HCT116 (cell line): ENCODE results near the gene MRPL1. TPM values are rescaled to one million over a fixed set of nuclear protein-coding genes. Genes with fewer than 3 reads are reported as not detected.

ENCODE experiments used
- ATAC-seq: fragments of 200-7000 bp; cut with Tn5 transposase; 2 replicates; pipeline ENCODE4 v1.9.1; 2020; ENCODE audit warnings: mild to moderate bottlenecking, moderate library complexity
- BruUV-seq: library from RNA; stranded (reverse); fragments of 400-500 nt; replicated peaks from 2 replicates; lab custom pipeline; 2021; lab: Mats Ljungman, UMichigan
- CTCF ChIA-PET: fragments of 300-600 bp; sonication (Branson Sonifier 250); formaldehyde crosslinking; loops from one replicate; lab custom pipeline; 2021; ENCODE audit warnings: antibody characterized with exemption; lab: Charles Lee
- POLR2A ChIA-PET: fragments of 300-600, 350-600 bp; sonication (Branson Sonifier 250); formaldehyde crosslinking; loops from one replicate; lab custom pipeline; 2021; ENCODE audit warnings: antibody characterized with exemption; lab: Charles Lee
- RAD21 ChIA-PET, 2 experiments: fragments of 300-600 bp; sonication (Branson Sonifier 250); formaldehyde crosslinking; loops; one replicate each; lab custom pipeline; 2023; ENCODE audit warnings: low total read pairs in 2 of 2; ENCODE audit not compliant: uncharacterized antibody in 2 of 2, unreplicated experiment in 2 of 2, low non-redundant PET in 1 of 2; lab: Charles Lee
- DNase-seq: peaks from one replicate; pipeline ENCODE4 v3.0.0-alpha.2; 2010; ENCODE audit warnings: low read depth, low spot score
- H2AFZ ChIP-seq: fragments of 200-600 bp; shearing (Covaris generic), sonication (generic); 2 replicates; pipeline ENCODE4 v1.6.1; 2017; ENCODE audit warnings: low read depth, mixed run types, mixed read lengths, antibody characterized with exemption, low read length; ENCODE audit not compliant: poor library complexity, severe bottlenecking
- H3K27ac ChIP-seq: 2 replicates; pipeline ENCODE4 v1.5.1; 2012; ENCODE audit warnings: low read depth, low read length
- H3K27me3 ChIP-seq: fragments of 200-600 bp; sonication (generic); 2 replicates; pipeline ENCODE4 v1.6.1; 2016; ENCODE audit warnings: mixed run types, low read length, mixed read lengths; ENCODE audit not compliant: insufficient read depth
- H3K36me3 ChIP-seq, 2 experiments: fragments of 200-500 bp in 1 of 2; fragments of 200-600 bp in 1 of 2; sonication (Bioruptor generic) in 1 of 2; sonication (generic) in 1 of 2; 2 replicates each; pipeline versions ENCODE4 v1.5.1 to v1.6.1; 2014 to 2016; ENCODE audit warnings: low read length in 2 of 2, inconsistent platforms in 1 of 2, mixed read lengths in 1 of 2, mixed run types in 1 of 2; ENCODE audit not compliant: insufficient read depth in 2 of 2, control insufficient read depth in 1 of 2
- H3K4me1 ChIP-seq, 2 experiments: fragments of 200-600 bp in 1 of 2; sonication (generic) in 1 of 2; 2 replicates each; pipeline versions ENCODE4 v1.5.1 to v1.6.1; 2012 to 2017; ENCODE audit warnings: low read length in 2 of 2, inconsistent platforms in 1 of 2, mild to moderate bottlenecking in 1 of 2, mixed read lengths in 1 of 2, mixed run types in 1 of 2, moderate library complexity in 1 of 2; ENCODE audit not compliant: insufficient read depth in 2 of 2, control insufficient read depth in 1 of 2
- H3K4me2 ChIP-seq: fragments of 200-600 bp; sonication (generic); 2 replicates; pipeline ENCODE4 v1.6.1; 2017; ENCODE audit warnings: mixed run types, low read length, mixed read lengths
- H3K4me3 ChIP-seq, 2 experiments: fragments of 200-600 bp in 1 of 2; sonication (generic) in 1 of 2; replicated peaks in 1 of 2; 2 replicates each; pipeline ENCODE4 v1.5.1; 2011 to 2016; ENCODE audit warnings: low read length in 2 of 2, control low read depth in 1 of 2, low read depth in 1 of 2, mild to moderate bottlenecking in 1 of 2, mixed read lengths in 1 of 2, mixed run types in 1 of 2
- H3K79me2 ChIP-seq: fragments of 200-600 bp; sonication (generic); 2 replicates; pipeline ENCODE4 v1.6.1; 2017; ENCODE audit warnings: mild to moderate bottlenecking, mixed run types, low read length, moderate library complexity, mixed read lengths; ENCODE audit not compliant: insufficient read depth
- H3K9ac ChIP-seq: fragments of 200-600 bp; sonication (generic); 2 replicates; pipeline ENCODE4 v1.6.1; 2016; ENCODE audit warnings: low read length, mixed read lengths
- H3K9me2 ChIP-seq: fragments of 200-600 bp; sonication (generic), shearing (Covaris generic); 2 replicates; pipeline ENCODE4 v1.6.1; 2017; ENCODE audit warnings: mixed run types, mild to moderate bottlenecking, moderate library complexity; ENCODE audit not compliant: insufficient read depth
- H3K9me3 ChIP-seq, 2 experiments: fragments of 200-500 bp in 1 of 2; fragments of 200-600 bp in 1 of 2; sonication (Bioruptor generic) in 1 of 2; sonication (generic) in 1 of 2; 2 replicates each; pipeline ENCODE4 v1.6.1; 2014 to 2017; ENCODE audit warnings: low read length in 2 of 2, mixed read lengths in 2 of 2, inconsistent platforms in 1 of 2, low read depth in 1 of 2, mild to moderate bottlenecking in 1 of 2, mixed run types in 1 of 2, moderate library complexity in 1 of 2; ENCODE audit not compliant: control insufficient read depth in 1 of 2, insufficient read depth in 1 of 2
- H4K20me1 ChIP-seq: fragments of 200-600 bp; sonication (generic), shearing (Covaris generic); 2 replicates; pipeline ENCODE4 v1.6.1; 2017; ENCODE audit warnings: mixed run types, mild to moderate bottlenecking, moderate library complexity; ENCODE audit not compliant: insufficient read depth
- CBX3 ChIP-seq: IDR thresholded peaks from 2 replicates; pipeline ENCODE4 v1.6.1; 2012; ENCODE audit warnings: low read depth
- CEBPB ChIP-seq: IDR thresholded peaks from 2 replicates; pipeline ENCODE4 v1.6.1; 2012; ENCODE audit warnings: low read depth
- EGR1 ChIP-seq: IDR thresholded peaks from 2 replicates; pipeline ENCODE4 v1.6.1; 2012; ENCODE audit warnings: low read depth
- FOSL1 ChIP-seq: IDR thresholded peaks from 2 replicates; pipeline ENCODE4 v1.6.1; 2012; ENCODE audit warnings: low read depth
- POLR2AphosphoS5 ChIP-seq: IDR thresholded peaks from 2 replicates; pipeline ENCODE4 v1.6.1; 2011; ENCODE audit warnings: mild to moderate bottlenecking, low read depth, low read length, moderate library complexity
- RAD21 ChIP-seq: IDR thresholded peaks from 2 replicates; pipeline ENCODE4 v1.6.1; 2012; ENCODE audit warnings: low read depth, mild to moderate bottlenecking
- SIN3A ChIP-seq: IDR thresholded peaks from 2 replicates; pipeline ENCODE4 v1.6.1; 2012; ENCODE audit warnings: low read depth
- TCF7L2 ChIP-seq: IDR thresholded peaks from 2 replicates; pipeline ENCODE4 v1.7.0; 2011; ENCODE audit warnings: borderline replicate concordance, inconsistent platforms; ENCODE audit not compliant: insufficient read depth, insufficient read length; ENCODE audit errors: extremely low read depth
- YY1 ChIP-seq: IDR thresholded peaks from 2 replicates; pipeline ENCODE4 v1.6.1; 2011; ENCODE audit warnings: low read length, low read depth, moderate library complexity, mild to moderate bottlenecking; ENCODE audit not compliant: insufficient replicate concordance; ENCODE audit errors: extremely low read depth
- ZFX ChIP-seq: fragments of 450-650 bp; IDR thresholded peaks from 2 replicates; pipeline ENCODE4 v1.6.1; 2017
- intact Hi-C: fragments of 100-400 bp; cut with micrococcal nuclease; formaldehyde crosslinking; loops from 2 replicates; pipeline ENCODE4 v1.10.0; 2022
- total RNA-seq: library from RNA; stranded (reverse); gene quantifications from one replicate; pipeline ENCODE4 v1.2.1, GENCODE V29; 2021; ENCODE audit not compliant: unreplicated experiment
- TF ChIP-seq, protein P1 (sequence below): IDR thresholded peaks from 2 replicates; pipeline ENCODE4 v1.6.1; 2012
- TF ChIP-seq, protein P2 (sequence below): IDR thresholded peaks from 2 replicates; pipeline ENCODE4 v1.6.1; 2012

Gene MRPL1
- total RNA-seq, 1 experiment from 2014 or later = 54.9 TPM

- TF ChIP-seq TCF7L2 (no peak), YY1 (no peak), CBX3 (peak; percentile 88), ZFX (no peak), POLR2AphosphoS5 (peak; percentile 52; the same call in 1 of the 2 replicates), EGR1 (peak; percentile 43; the same call in 1 of the 2 replicates), RAD21 (peak; percentile 19; the same call in 1 of the 2 replicates), SIN3A (peak; percentile 66)
- TF ChIP-seq, protein P1, sequence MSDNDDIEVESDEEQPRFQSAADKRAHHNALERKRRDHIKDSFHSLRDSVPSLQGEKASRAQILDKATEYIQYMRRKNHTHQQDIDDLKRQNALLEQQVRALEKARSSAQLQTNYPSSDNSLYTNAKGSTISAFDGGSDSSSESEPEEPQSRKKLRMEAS = peak; percentile 59
- TF ChIP-seq, protein P2, sequence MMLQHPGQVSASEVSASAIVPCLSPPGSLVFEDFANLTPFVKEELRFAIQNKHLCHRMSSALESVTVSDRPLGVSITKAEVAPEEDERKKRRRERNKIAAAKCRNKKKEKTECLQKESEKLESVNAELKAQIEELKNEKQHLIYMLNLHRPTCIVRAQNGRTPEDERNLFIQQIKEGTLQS = peak; percentile 74; the same call in 1 of the 2 replicates
- TF ChIP-seq, all 23 proteins: peak for 13
These were observed 59.1 kb downstream of the MRPL1 start (continued) for GRCh38 chr4:77921701-77922100.

DNA sequence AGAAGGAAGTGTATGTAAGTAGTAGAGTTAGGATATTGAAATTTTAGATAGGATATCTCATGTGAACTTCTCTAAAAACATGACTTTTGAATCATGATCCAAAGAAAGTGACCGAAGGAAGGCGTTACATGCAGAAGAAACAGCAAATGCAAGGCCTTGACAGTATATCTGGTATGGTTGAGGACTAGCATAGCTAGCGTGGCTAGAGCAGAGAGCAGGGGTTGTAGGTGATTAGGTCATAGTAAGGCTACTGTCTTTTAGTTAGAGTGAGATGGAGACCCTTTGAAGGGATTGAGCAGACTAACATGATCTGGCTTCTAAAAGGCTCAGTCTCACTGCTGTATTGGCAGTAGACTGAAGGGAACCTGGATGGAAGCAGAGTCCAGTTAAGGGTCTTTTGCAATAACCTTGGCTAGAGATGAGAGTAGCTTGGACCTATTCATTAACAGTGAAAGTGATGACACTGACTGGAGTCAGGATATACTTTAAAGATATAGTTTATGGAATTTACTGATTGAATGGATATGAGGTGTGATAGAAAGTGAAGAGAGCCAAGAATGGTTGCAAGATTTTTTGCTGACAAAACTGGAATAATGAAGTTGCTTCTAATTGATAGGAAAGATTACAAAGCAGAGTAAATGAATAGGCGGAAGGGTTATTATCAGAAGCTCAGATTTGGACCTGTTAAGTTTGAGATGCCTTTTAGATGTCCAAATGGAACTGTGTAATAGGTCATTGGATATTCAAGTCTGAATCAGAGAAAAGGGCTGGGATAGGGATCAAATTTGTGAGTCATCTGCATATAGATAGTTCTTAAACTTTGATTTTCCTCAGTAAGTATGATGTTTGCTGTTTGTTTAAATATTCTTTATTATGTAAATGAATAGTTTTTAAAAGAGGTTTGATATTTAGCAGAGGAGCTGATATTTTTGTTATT is 59.8 kb downstream of the MRPL1 start:
- Histone ChIP-seq H3K9me3 (no peaks in the 10 kb centered on the region; a peak in 1 of 4 replicates), H2AFZ (no peak overlapping the region), H3K9me2 (no peaks in the 10 kb centered on the region), H3K9ac (peak overlapping the region; percentile 58), H4K20me1 (no peaks in the 10 kb centered on the region), H3K4me3 (peak overlapping the region in 1 of 2 experiments; percentile 25; a peak in 2 of 4 replicates), H3K27me3 (no peaks in the 10 kb centered on the region), H3K36me3 (no peaks in the 10 kb centered on the region), H3K4me1 (peaks cover 39 to 46% of the 10 kb centered on the region in 2 experiments), H3K79me2 (peaks cover 8% of the 10 kb centered on the region; the same call in 1 of the 2 replicates), H3K27ac (peak overlapping the region; percentile 74), H3K4me2 (peak overlapping the region; percentile 65)
- ChIA-PET RAD21 (no interaction called here), POLR2A (no interaction called here), CTCF (no interaction called here)
- peak; percentile 48; the same call in 1 of the 2 replicates for TF ChIP-seq CEBPB
- peak; percentile 27; the same call in 1 of the 2 replicates for TF ChIP-seq FOSL1
- TF ChIP-seq, protein P1 = no peak
- no peak for TF ChIP-seq TCF7L2
- ATAC-seq (peak; percentile 59), DNase-seq (no peak)
- intact Hi-C loops = no loop called here
- no TSS peak for BruUV-seq
